Measurements from ENCODE around the gene PCARE. TPM values are rescaled to one million over a fixed set of nuclear protein-coding genes. Genes with fewer than 3 reads are reported as not detected.

PCARE gene
- total and polyA plus RNA-seq, 2 experiments from 2014 or later = not detected

- no peak for TF ChIP-seq CTCF (conservative IDR thresholded peaks at IDR 0.05; ENCODE audit: low read depth in 2 of 2)
- TF ChIP-seq ZNF114 (CRISPR knock-in tag; IDR thresholded peaks at IDR 0.05) = no peak
- no peak for TF ChIP-seq EZH2 (IDR thresholded peaks at IDR 0.05; ENCODE audit: low read depth, unreplicated experiment)
- no peak for TF ChIP-seq ETS1 (IDR thresholded peaks at IDR 0.05)
- TF ChIP-seq JUNB (IDR thresholded peaks at IDR 0.05; ENCODE audit: unreplicated experiment) = no peak
These were observed 33.1 kb downstream of the PCARE start (continued) for GRCh38 chr2:29041161-29041660.

- H3K4me1 Mint-ChIP-seq = peaks cover 18% of the 10 kb centered on the region; the same call in 2 of the 3 replicates
- Histone ChIP-seq H3K9me2 (ENCODE audit: insufficient read depth) (0 out of 2 replicates have a peak, but pooled peaks cover 4% of the 10 kb centered on the region), H3K4me1 (ENCODE audit: insufficient read depth) (peaks cover 7% of the 10 kb centered on the region; the same call in 1 of the 2 replicates), H3K36me3 (ENCODE audit: insufficient read depth) (no peaks in the 10 kb centered on the region), H3K4me3 (no peak overlapping the region), H3K27me3 (ENCODE audit: insufficient read depth) (no peaks in the 10 kb centered on the region), H3K27ac (ENCODE audit: low read depth) (no peak overlapping the region), H4K20me1 (replicated peaks; ENCODE audit: insufficient read depth) (no peaks in the 10 kb centered on the region), H2AFZ (no peak overlapping the region), H3K79me2 (replicated peaks; ENCODE audit: insufficient read depth) (no peaks in the 10 kb centered on the region), H3K4me2 (no peak overlapping the region), H3F3A (replicated peaks; ENCODE audit: low read depth) (no peaks in the 10 kb centered on the region)
- H3K9me3 Mint-ChIP-seq = no peaks in the 10 kb centered on the region
- no peak for DNase-seq (ENCODE audit: low spot score)
- H3K27ac Mint-ChIP-seq = no peak overlapping the region
- H3K4me3 Mint-ChIP-seq = no peak overlapping the region
- peaks cover 4% of the 10 kb centered on the region; the same call in 1 of the 3 replicates for H3K36me3 Mint-ChIP-seq (ENCODE audit: low read depth)
- peaks cover 9% of the 10 kb centered on the region for H3K27me3 Mint-ChIP-seq (ENCODE audit: insufficient read depth, low read depth, poor library complexity)
- no peak for ATAC-seq
- no peak for TF ChIP-seq ZNF114 (CRISPR knock-in tag; IDR thresholded peaks at IDR 0.05)
- no peak for TF ChIP-seq EZH2 (IDR thresholded peaks at IDR 0.05; ENCODE audit: low read depth, unreplicated experiment)
- TF ChIP-seq CTCF (conservative IDR thresholded peaks at IDR 0.05; ENCODE audit: low read depth in 2 of 2) = no peak
- no peak for TF ChIP-seq REST (IDR thresholded peaks at IDR 0.05; ENCODE audit: unreplicated experiment)
- TF ChIP-seq NANOG (IDR thresholded peaks at IDR 0.05; ENCODE audit: borderline replicate concordance) = no peak
- TF ChIP-seq JUNB (IDR thresholded peaks at IDR 0.05; ENCODE audit: unreplicated experiment) = no peak
- TF ChIP-seq EZH2phosphoT487 (IDR thresholded peaks at IDR 0.05; ENCODE audit: unreplicated experiment) = no peak
- TF ChIP-seq POLR2AphosphoS5 (IDR thresholded peaks at IDR 0.05; ENCODE audit: low read depth) = no peak
- no peak for TF ChIP-seq ETS1 (IDR thresholded peaks at IDR 0.05)
These were observed 33.8 kb downstream of the PCARE start for GRCh38 chr2:29040552-29040951.
